Tibial nerve (tissue), 4 donors: ENCODE data around the gene PRAMEF5.
"Not testable (repeated sequence)": the region's sequence is repeated elsewhere in the genome, so short reads cannot be mapped to it uniquely, and the experiment has no call there.

Experiments used
- CTCF ChIP-seq, 5 experiments: fragments of 200-600 bp in 3 of 5; fragments of 450-650 bp in 2 of 5; sonication (generic) in 3 of 5; IDR thresholded peaks; one replicate each; pipeline ENCODE4 v1.5.1; 2016 to 2019; ENCODE audit warnings: antibody characterized with exemption in 5 of 5, mild to moderate bottlenecking in 3 of 5, moderate library complexity in 2 of 5
- EP300 ChIP-seq, 2 donors: sonication (generic); formaldehyde crosslinking; IDR thresholded peaks; one replicate each; pipeline ENCODE4 v1.6.1; 2017; ENCODE audit warnings: antibody characterized with exemption in 2 of 2, mild to moderate bottlenecking in 1 of 2
- POLR2A ChIP-seq, 2 donors: fragments of 450-650 bp; IDR thresholded peaks; one replicate each; pipeline ENCODE4 v1.6.1; 2017; ENCODE audit warnings: antibody characterized with exemption in 2 of 2, mild to moderate bottlenecking in 2 of 2, moderate library complexity in 2 of 2

- not testable (repeated sequence) for TF ChIP-seq CTCF, POLR2A, EP300 (IDR thresholded peaks at IDR 0.05)
Measured at GRCh38 chr1:13245841-13246553, 8.0 kb upstream of the PRAMEF5 start.
